Mesenchymal stem cell (in vitro differentiated cells and primary cell): Measurements from ENCODE around the gene TALDO1.
"Not testable (repeated sequence)": the region's sequence is repeated elsewhere in the genome, so short reads cannot be mapped to it uniquely, and the experiment has no call there.

Source experiments
- DNase-seq: peaks from one replicate; pipeline ENCODE4 v3.0.0-alpha.2; 2013
- H2AFZ ChIP-seq: one replicate; pipeline ENCODE4 v1.6.1; 2013; ENCODE audit warnings: low read depth, mild to moderate bottlenecking, control low read depth, inconsistent platforms, low read length, moderate library complexity
- H2AK5ac ChIP-seq: 2 replicates; pipeline ENCODE4 v1.6.1; 2013; ENCODE audit warnings: low read length, moderate library complexity, mild to moderate bottlenecking, inconsistent platforms; ENCODE audit not compliant: severe bottlenecking
- H2BK120ac ChIP-seq: one replicate; pipeline ENCODE4 v1.6.1; 2013; ENCODE audit warnings: low read depth, mild to moderate bottlenecking, inconsistent platforms, low read length, moderate library complexity
- H2BK12ac ChIP-seq, 2 experiments: one replicate each; pipeline ENCODE4 v1.6.1; 2013; ENCODE audit warnings: inconsistent platforms in 2 of 2, low read length in 2 of 2, mild to moderate bottlenecking in 2 of 2, moderate library complexity in 2 of 2, control low read depth in 1 of 2
- H2BK15ac ChIP-seq: one replicate; pipeline ENCODE4 v1.6.1; 2013; ENCODE audit warnings: mild to moderate bottlenecking, low read depth, inconsistent platforms; ENCODE audit not compliant: poor library complexity, severe bottlenecking
- H2BK5ac ChIP-seq: 2 replicates; pipeline ENCODE4 v1.6.1; 2013; ENCODE audit warnings: low read depth, mild to moderate bottlenecking, low read length, control low read depth, inconsistent platforms; ENCODE audit not compliant: poor library complexity, severe bottlenecking
- H3K14ac ChIP-seq, 2 experiments: one replicate each; pipeline ENCODE4 v1.6.1; 2013; ENCODE audit warnings: inconsistent platforms in 2 of 2, low read length in 2 of 2, control low read depth in 1 of 2, mild to moderate bottlenecking in 1 of 2, moderate library complexity in 1 of 2
- H3K18ac ChIP-seq, 2 experiments: one replicate each; pipeline ENCODE4 v1.6.1; 2013; ENCODE audit warnings: inconsistent platforms in 2 of 2, low read length in 2 of 2, control low read depth in 1 of 2, low read depth in 1 of 2, mild to moderate bottlenecking in 1 of 2
- H3K23ac ChIP-seq, 2 experiments: one replicate each; pipeline ENCODE4 v1.6.1; 2013; ENCODE audit warnings: inconsistent platforms in 2 of 2, low read length in 2 of 2, mild to moderate bottlenecking in 2 of 2, moderate library complexity in 2 of 2, control low read depth in 1 of 2
- H3K27ac ChIP-seq: 2 replicates; pipeline ENCODE4 v1.5.1; 2013; ENCODE audit warnings: mild to moderate bottlenecking, moderate library complexity, low read length, control low read depth, inconsistent platforms; ENCODE audit not compliant: poor library complexity, severe bottlenecking
- H3K27me3 ChIP-seq, 2 experiments: 2 replicates each; pipeline versions ENCODE4 v1.6.1 to v1.7.0; 2013; ENCODE audit warnings: low read length in 2 of 2, mild to moderate bottlenecking in 2 of 2, moderate library complexity in 2 of 2, control low read depth in 1 of 2, inconsistent platforms in 1 of 2; ENCODE audit not compliant: control insufficient read depth in 1 of 2, insufficient read depth in 1 of 2
- H3K36me3 ChIP-seq, 2 experiments: 2 replicates each; pipeline versions ENCODE4 v1.6.1 to v1.7.0; 2013; ENCODE audit warnings: low read length in 2 of 2, control low read depth in 1 of 2, inconsistent platforms in 1 of 2, low read depth in 1 of 2, mild to moderate bottlenecking in 1 of 2; ENCODE audit not compliant: insufficient read depth in 2 of 2, control insufficient read depth in 1 of 2
- H3K4ac ChIP-seq, 2 experiments: one replicate each; pipeline ENCODE4 v1.6.1; 2013; ENCODE audit warnings: inconsistent platforms in 2 of 2, low read length in 2 of 2, mild to moderate bottlenecking in 2 of 2, moderate library complexity in 2 of 2, control low read depth in 1 of 2, low read depth in 1 of 2
- H3K4me1 ChIP-seq: 2 replicates; pipeline ENCODE4 v1.6.1; 2013; ENCODE audit warnings: low read depth, low read length, control low read depth; ENCODE audit not compliant: control insufficient read depth, insufficient read depth
- H3K4me2 ChIP-seq: 2 replicates; pipeline ENCODE4 v1.6.1; 2013; ENCODE audit warnings: low read length, mild to moderate bottlenecking, inconsistent platforms; ENCODE audit not compliant: poor library complexity, severe bottlenecking
- H3K4me3 ChIP-seq, 2 experiments: 2 replicates each; pipeline versions ENCODE4 v1.5.1 to v1.7.0; 2013; ENCODE audit warnings: low read length in 2 of 2, mild to moderate bottlenecking in 2 of 2, control low read depth in 1 of 2, low read depth in 1 of 2; ENCODE audit not compliant: insufficient read depth in 1 of 2
- H3K79me1 ChIP-seq: replicated peaks from 2 replicates; pipeline ENCODE4 v1.6.1; 2013; ENCODE audit warnings: mild to moderate bottlenecking, control low read depth, low read length, inconsistent platforms; ENCODE audit not compliant: poor library complexity, severe bottlenecking
- H3K9ac ChIP-seq: 2 replicates; pipeline ENCODE4 v1.7.0; 2013; ENCODE audit warnings: mild to moderate bottlenecking, low read length, moderate library complexity
- H3K9me3 ChIP-seq: 2 replicates; pipeline ENCODE4 v1.7.0; 2013; ENCODE audit warnings: mild to moderate bottlenecking, low read length; ENCODE audit not compliant: control insufficient read depth
- H4K8ac ChIP-seq: one replicate; pipeline ENCODE4 v1.6.1; 2013; ENCODE audit warnings: inconsistent platforms, mild to moderate bottlenecking, low read length, moderate library complexity
- H4K91ac ChIP-seq: one replicate; pipeline ENCODE4 v1.6.1; 2013; ENCODE audit warnings: mild to moderate bottlenecking, low read length, inconsistent platforms
- WGBS: methylation state at CpG from one replicate; pipeline ENCODE4 v1.1.7; 2013; ENCODE audit warnings: mixed read lengths; 5-methylcytosine and 5-hydroxymethylcytosine counted together

The TALDO1 gene

GRCh38 chr11:737366-737765, 9.9 kb upstream of the TALDO1 start:
- Histone ChIP-seq H2BK15ac (no peak overlapping the region), H2BK120ac (no peak overlapping the region), H2BK5ac (no peak overlapping the region), H3K79me1 (no peaks in the 10 kb centered on the region), H4K8ac (no peak overlapping the region), H3K4ac (no peak overlapping the region), H3K23ac (no peak overlapping the region), H3K27me3 (peaks cover 4 to 39% of the 10 kb centered on the region in 2 experiments), H3K9ac (no peak overlapping the region), H3K9me3 (no peaks in the 10 kb centered on the region), H3K4me2 (no peak overlapping the region), H3K36me3 (no peaks in the 10 kb centered on the region), H3K18ac (no peak overlapping the region), H4K91ac (no peak overlapping the region), H2AK5ac (no peak overlapping the region), H3K4me3 (no peak overlapping the region), H3K27ac (no peak overlapping the region), H2BK12ac (no peak overlapping the region), H3K4me1 (peaks cover 5% of the 10 kb centered on the region), H2AFZ (no peak overlapping the region), H3K14ac (no peak overlapping the region)
- WGBS, result 79% methylated on average over 11 of the region's 11 CpGs
- DNase-seq, result no peak

GRCh38 chr11:737899-738298, 9.4 kb upstream of the TALDO1 start:
- not testable (repeated sequence) for H3K9me3 ChIP-seq, H3K9ac ChIP-seq, H4K8ac ChIP-seq, H3K4me3 ChIP-seq, H2BK5ac ChIP-seq, H3K4me2 ChIP-seq, H3K36me3 ChIP-seq, H3K27ac ChIP-seq, H2AFZ ChIP-seq, H2BK120ac ChIP-seq, H3K14ac ChIP-seq, H2BK15ac ChIP-seq, H2BK12ac ChIP-seq, H4K91ac ChIP-seq, H2AK5ac ChIP-seq, H3K23ac ChIP-seq, DNase-seq, H3K18ac ChIP-seq, H3K4me1 ChIP-seq, H3K79me1 ChIP-seq
- peak overlapping the region in 1 of 2 experiments; percentile 7 for H3K4ac ChIP-seq
- peaks cover 4 to 34% of the 10 kb centered on the region in 2 experiments for H3K27me3 ChIP-seq
- 88% methylated on average over 10 of the region's 10 CpGs for WGBS

- no peak overlapping the region for H2BK120ac ChIP-seq
- no peak overlapping the region for H3K4ac ChIP-seq
- no peak overlapping the region for H3K4me3 ChIP-seq
- H3K14ac ChIP-seq, result no peak overlapping the region
- no peaks in the 10 kb centered on the region for H3K36me3 ChIP-seq
- no peak overlapping the region for H2BK15ac ChIP-seq
- no peak overlapping the region for H2BK5ac ChIP-seq
- no peak overlapping the region for H3K23ac ChIP-seq
- H3K4me2 ChIP-seq, result no peak overlapping the region
- no peak overlapping the region for H2AK5ac ChIP-seq
- H3K9ac ChIP-seq, result no peak overlapping the region
- H4K8ac ChIP-seq, result no peak overlapping the region
- no peaks in the 10 kb centered on the region for H3K79me1 ChIP-seq
- no peak overlapping the region for H4K91ac ChIP-seq
- H3K18ac ChIP-seq, result no peak overlapping the region
- H3K9me3 ChIP-seq, result no peaks in the 10 kb centered on the region
- peaks cover 4 to 16% of the 10 kb centered on the region in 2 experiments for H3K27me3 ChIP-seq
- DNase-seq, result no peak
- no peak overlapping the region for H2BK12ac ChIP-seq
- WGBS, result 90% methylated on average over 2 of the region's 3 CpGs
- H3K27ac ChIP-seq, result no peak overlapping the region
- H2AFZ ChIP-seq, result no peak overlapping the region
- peaks cover 8% of the 10 kb centered on the region for H3K4me1 ChIP-seq
Measured at GRCh38 chr11:742156-742546, 5.1 kb upstream of the TALDO1 start.

- H3K36me3 ChIP-seq, result no peaks in the 10 kb centered on the region
- H3K4me3 ChIP-seq, result no peak overlapping the region
- H3K4me2 ChIP-seq, result no peak overlapping the region
- H2AFZ ChIP-seq, result no peak overlapping the region
- H2BK5ac ChIP-seq, result no peak overlapping the region
- WGBS, result 99% methylated on average over 4 of the region's 4 CpGs
- no peak overlapping the region for H3K4ac ChIP-seq
- H3K23ac ChIP-seq, result no peak overlapping the region
- no peak for DNase-seq
- no peaks in the 10 kb centered on the region for H3K9me3 ChIP-seq
- no peak overlapping the region for H2BK15ac ChIP-seq
- peaks cover 4 to 10% of the 10 kb centered on the region in 2 experiments for H3K27me3 ChIP-seq
- no peak overlapping the region for H3K9ac ChIP-seq
- H2AK5ac ChIP-seq, result no peak overlapping the region
- H3K4me1 ChIP-seq, result peaks cover 5% of the 10 kb centered on the region
- no peak overlapping the region for H3K27ac ChIP-seq
- H3K18ac ChIP-seq, result no peak overlapping the region
- H4K91ac ChIP-seq, result no peak overlapping the region
- no peak overlapping the region for H2BK120ac ChIP-seq
- no peak overlapping the region for H3K14ac ChIP-seq
- no peak overlapping the region for H2BK12ac ChIP-seq
- H3K79me1 ChIP-seq, result no peaks in the 10 kb centered on the region
- no peak overlapping the region for H4K8ac ChIP-seq
Measured at GRCh38 chr11:742571-743201, 4.6 kb upstream of the TALDO1 start.
